Trophoblast cell (in vitro differentiated cells and primary cell): Measurements from ENCODE around the gene IL10RA.

Source experiments
- DNase-seq, 2 donors: peaks; one replicate each; pipeline ENCODE4 v3.0.0-alpha.2; 2016
- H2AFZ ChIP-seq: 2 replicates; pipeline ENCODE4 v1.6.1; 2013; ENCODE audit warnings: low read length, moderate library complexity, mild to moderate bottlenecking; ENCODE audit not compliant: insufficient read depth, poor library complexity
- H2AK5ac ChIP-seq: 2 replicates; pipeline ENCODE4 v1.6.1; 2013; ENCODE audit warnings: mild to moderate bottlenecking, low read length
- H2BK120ac ChIP-seq: 2 replicates; pipeline ENCODE4 v1.6.1; 2013; ENCODE audit warnings: low read length, mild to moderate bottlenecking, moderate library complexity; ENCODE audit not compliant: insufficient read depth, poor library complexity
- H2BK12ac ChIP-seq: 2 replicates; pipeline ENCODE4 v1.6.1; 2013; ENCODE audit warnings: mild to moderate bottlenecking, low read length, moderate library complexity
- H2BK5ac ChIP-seq: 2 replicates; pipeline ENCODE4 v1.6.1; 2013; ENCODE audit warnings: low read length, low read depth, moderate library complexity, mild to moderate bottlenecking; ENCODE audit not compliant: poor library complexity
- H3K14ac ChIP-seq: 2 replicates; pipeline ENCODE4 v1.6.1; 2013; ENCODE audit warnings: mild to moderate bottlenecking, low read length
- H3K18ac ChIP-seq: 2 replicates; pipeline ENCODE4 v1.6.1; 2013; ENCODE audit warnings: mild to moderate bottlenecking, low read length
- H3K23ac ChIP-seq: 2 replicates; pipeline ENCODE4 v1.6.1; 2013; ENCODE audit warnings: low read length
- H3K27ac ChIP-seq: 2 replicates; pipeline ENCODE4 v1.5.1; 2013; ENCODE audit warnings: low read depth, mild to moderate bottlenecking, inconsistent platforms, low read length, moderate library complexity
- H3K27me3 ChIP-seq: 2 replicates; pipeline ENCODE4 v1.6.1; 2013; ENCODE audit warnings: inconsistent platforms, mild to moderate bottlenecking, low read length, moderate library complexity; ENCODE audit not compliant: insufficient read depth
- H3K36me3 ChIP-seq, 2 experiments: 1 replicate in 1 of 2; 2 replicates in 1 of 2; pipeline ENCODE4 v1.6.1; 2013; ENCODE audit warnings: low read length in 2 of 2, mild to moderate bottlenecking in 2 of 2, moderate library complexity in 1 of 2; ENCODE audit not compliant: insufficient read depth in 2 of 2, control insufficient read depth in 1 of 2
- H3K4ac ChIP-seq: 2 replicates; pipeline ENCODE4 v1.6.1; 2013; ENCODE audit warnings: low read depth, mild to moderate bottlenecking, low read length, moderate library complexity
- H3K4me1 ChIP-seq, 2 experiments: 1 replicate in 1 of 2; 2 replicates in 1 of 2; pipeline ENCODE4 v1.6.1; 2013; ENCODE audit warnings: low read length in 2 of 2, mild to moderate bottlenecking in 2 of 2, moderate library complexity in 1 of 2; ENCODE audit not compliant: insufficient read depth in 2 of 2, control insufficient read depth in 1 of 2
- H3K4me2 ChIP-seq: 2 replicates; pipeline ENCODE4 v1.6.1; 2013; ENCODE audit warnings: inconsistent platforms, mild to moderate bottlenecking, low read length, moderate library complexity
- H3K4me3 ChIP-seq: 2 replicates; pipeline ENCODE4 v1.5.1; 2013; ENCODE audit warnings: mild to moderate bottlenecking, low read depth, low read length, inconsistent platforms
- H3K79me1 ChIP-seq: one replicate; pipeline ENCODE4 v1.6.1; 2013; ENCODE audit warnings: low read length
- H3K79me2 ChIP-seq: 2 replicates; pipeline ENCODE4 v1.6.1; 2013; ENCODE audit warnings: low read length, mild to moderate bottlenecking; ENCODE audit not compliant: control insufficient read depth, insufficient read depth, poor library complexity
- H3K9ac ChIP-seq: 2 replicates; pipeline ENCODE4 v1.6.1; 2013; ENCODE audit warnings: mild to moderate bottlenecking, low read length
- H3K9me3 ChIP-seq: 2 replicates; pipeline ENCODE4 v1.6.1; 2013; ENCODE audit warnings: low read depth, mild to moderate bottlenecking, control low read depth, inconsistent platforms, low read length; ENCODE audit not compliant: insufficient read depth
- H4K12ac ChIP-seq: 2 replicates; pipeline ENCODE4 v1.6.1; 2013; ENCODE audit warnings: low read depth, mild to moderate bottlenecking, low read length, moderate library complexity
- H4K8ac ChIP-seq: 2 replicates; pipeline ENCODE4 v1.6.1; 2013; ENCODE audit warnings: low read depth, mild to moderate bottlenecking, low read length, moderate library complexity
- H4K91ac ChIP-seq: one replicate; pipeline ENCODE4 v1.6.1; 2013; ENCODE audit warnings: low read depth, mild to moderate bottlenecking, low read length, moderate library complexity
- WGBS: extraction: QIAGEN DNeasy Blood & Tissue Kit; methylation state at CpG from one replicate; pipeline ENCODE4 v1.1.7; 2013; ENCODE audit warnings: missing lambda C conversion rate; ENCODE audit not compliant: insufficient read length, insufficient coverage; ENCODE audit errors: extremely low coverage; 5-methylcytosine and 5-hydroxymethylcytosine counted together

IL10RA gene

DNA sequence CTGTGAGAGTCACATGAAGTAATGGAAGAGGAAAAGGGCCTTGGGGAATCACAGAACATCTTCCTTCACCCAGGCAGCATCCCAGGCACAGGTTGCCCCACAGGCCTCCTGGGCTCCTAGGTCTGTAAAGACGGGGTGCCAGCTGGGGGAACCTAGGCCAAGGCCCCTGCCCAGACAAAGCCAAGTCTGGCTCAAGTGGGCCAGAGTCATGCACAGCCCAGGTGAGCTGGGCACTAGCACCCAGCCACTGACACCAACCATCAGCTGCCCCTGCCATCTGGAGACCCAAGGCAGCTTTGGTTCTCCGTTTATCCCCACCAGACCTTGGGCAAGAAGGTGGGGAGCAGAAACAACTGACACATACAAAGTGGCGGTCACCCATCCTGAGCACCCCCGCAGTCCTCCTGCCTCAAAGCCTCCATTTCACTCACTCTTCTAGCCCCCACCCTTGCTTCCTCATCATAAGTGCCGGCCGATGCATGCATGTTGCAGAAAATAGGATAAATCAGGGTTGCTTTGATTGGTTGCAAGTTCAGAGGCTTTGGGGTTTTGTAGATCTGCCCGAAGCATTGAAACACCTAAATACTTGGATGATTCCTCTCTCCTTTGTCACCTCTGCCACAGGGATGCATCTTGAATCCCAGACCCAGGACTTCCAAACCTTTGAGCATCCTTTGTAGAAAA lies 64.2 kb downstream of the IL10RA start:
- no peaks in the 10 kb centered on the region for H3K9me3 ChIP-seq

More for the DNA sequence above, 64.2 kb downstream of the IL10RA start:
- H3K36me3 ChIP-seq = no peaks in the 10 kb centered on the region
- no peak overlapping the region for H2AK5ac ChIP-seq
- H4K12ac ChIP-seq = no peak overlapping the region
- no CpG with 5 or more reads among the region's 7 CpGs for WGBS
- no peak overlapping the region for H4K8ac ChIP-seq
- H2AFZ ChIP-seq = no peak overlapping the region
- no peak for DNase-seq
- no peak overlapping the region for H2BK120ac ChIP-seq
- no peaks in the 10 kb centered on the region for H3K79me2 ChIP-seq
- H3K4ac ChIP-seq = no peak overlapping the region
- H3K18ac ChIP-seq = no peak overlapping the region
- no peak overlapping the region for H3K14ac ChIP-seq
- H3K9ac ChIP-seq = no peak overlapping the region
- H3K79me1 ChIP-seq = no peaks in the 10 kb centered on the region
- H3K4me2 ChIP-seq = no peak overlapping the region
- H3K27me3 ChIP-seq = no peaks in the 10 kb centered on the region
- no peak overlapping the region for H3K23ac ChIP-seq
- H3K4me1 ChIP-seq = no peaks in the 10 kb centered on the region
- H3K27ac ChIP-seq = no peak overlapping the region
- no peak overlapping the region for H3K4me3 ChIP-seq
- no peak overlapping the region for H2BK5ac ChIP-seq
- H4K91ac ChIP-seq = no peak overlapping the region
- H2BK12ac ChIP-seq = no peak overlapping the region
